Sigmoid colon (tissue), 7 donors: ENCODE measurements around the gene TACSTD2. TPM values are rescaled to one million over a fixed set of nuclear protein-coding genes. Genes with fewer than 3 reads are reported as not detected.
A peak's percentile ranks its signal among the peaks of the same experiment; 100 is the strongest.

Experiments
- DNase-seq: peaks from one replicate; pipeline ENCODE4 v3.0.0-alpha.2; 2019
- H3K27ac ChIP-seq, 4 donors: fragments of 200-600 bp; sonication (generic); one replicate each; pipeline ENCODE4 v1.5.1; 2016 to 2019; ENCODE audit warnings: mild to moderate bottlenecking in 1 of 4
- H3K27me3 ChIP-seq, 3 donors: fragments of 200-600 bp; sonication (generic); one replicate each; pipeline ENCODE4 v1.5.1; 2019; ENCODE audit warnings: mild to moderate bottlenecking in 1 of 3
- H3K36me3 ChIP-seq, 4 donors: fragments of 200-600 bp; sonication (generic); one replicate each; pipeline ENCODE4 v1.5.1; 2016 to 2019
- H3K4me1 ChIP-seq, 4 donors: fragments of 200-600 bp; sonication (generic); one replicate each; pipeline ENCODE4 v1.5.1; 2017 to 2019
- H3K4me3 ChIP-seq, 4 donors: fragments of 200-600 bp; sonication (generic); one replicate each; pipeline ENCODE4 v1.5.1; 2017 to 2019; ENCODE audit warnings: mild to moderate bottlenecking in 2 of 4, moderate library complexity in 1 of 4
- H3K9me3 ChIP-seq, 4 donors: fragments of 200-600 bp in 3 of 4; sonication (generic) in 3 of 4; one replicate each; pipeline versions ENCODE4 v1.5.1 to v1.6.1; 2013 to 2019
- EP300 ChIP-seq, 4 donors: sonication (generic); formaldehyde crosslinking; IDR thresholded peaks; one replicate each; pipeline ENCODE4 v1.6.1; 2017; ENCODE audit warnings: antibody characterized with exemption in 4 of 4
- POLR2A ChIP-seq, 2 donors: fragments of 450-650 bp; IDR thresholded peaks; one replicate each; pipeline ENCODE4 v1.6.1; 2016; ENCODE audit warnings: antibody characterized with exemption in 2 of 2, mild to moderate bottlenecking in 2 of 2, moderate library complexity in 2 of 2
- POLR2AphosphoS5 ChIP-seq, 4 donors: sonication (generic); formaldehyde crosslinking; IDR thresholded peaks; one replicate each; pipeline ENCODE4 v1.6.1; 2017; ENCODE audit warnings: antibody characterized with exemption in 4 of 4
- whole genome bisulfite sequencing, 2 donors: extraction: QIAGEN DNeasy Blood & Tissue Kit; methylation state at CpG; one replicate each; pipeline ENCODE4 v1.1.7; 2013; 5-methylcytosine and 5-hydroxymethylcytosine counted together
- intact Hi-C: fragments of 100-400 bp; cut with DNase I; formaldehyde crosslinking; loops from one replicate; pipeline ENCODE4 v1.15.1; 2023
- polyA plus RNA-seq, 3 donors: library from polyadenylated mRNA; stranded (reverse); fragments of 200-250 nt; gene quantifications; one replicate each; pipeline ENCODE4 v1.2.3, GENCODE V29; 2013
- total RNA-seq, 4 donors: library from RNA; depleted of rRNA; stranded (reverse); fragments of >200 nt; gene quantifications; one replicate each; pipeline ENCODE4 v1.1.0, GENCODE V29; 2016
- TF ChIP-seq, protein P1 (sequence below), 4 experiments: fragments of 450-650 bp in 3 of 4; fragments of 200-600 bp in 1 of 4; IDR thresholded peaks; one replicate each; pipeline ENCODE4 v1.5.1; 2016 to 2019; ENCODE audit warnings: antibody characterized with exemption in 4 of 4, mild to moderate bottlenecking in 3 of 4, moderate library complexity in 2 of 4
- donor health status: healthy with polysubstance abuse.
- donor health status: Bipolar disorder and iron deficiency.
- donor health status: healthy.

TACSTD2 gene
- total and polyA plus RNA-seq, 7 donors: 0.54 to 1.9 (median 0.71) TPM; not detected in 2

DNA sequence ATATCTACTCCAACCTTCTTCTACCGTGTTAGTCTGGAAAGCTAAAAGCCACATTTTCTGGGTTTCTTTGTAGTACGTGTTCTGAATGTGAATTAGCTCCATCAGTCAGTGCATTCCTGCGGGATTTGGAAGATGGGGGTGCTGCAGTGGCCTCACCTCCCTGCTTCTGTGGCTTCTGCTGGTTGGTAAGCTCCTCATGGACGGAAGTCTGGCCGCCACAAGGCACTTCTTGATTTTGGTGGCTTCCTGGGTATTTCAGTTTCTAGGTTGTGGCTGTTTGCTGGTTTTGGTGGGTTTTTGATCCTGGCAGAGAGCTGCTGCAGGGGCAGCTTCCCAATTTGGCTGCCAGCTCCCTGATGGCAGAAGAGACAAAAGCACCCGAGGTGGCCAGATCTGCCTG is 20.9 kb upstream of the TACSTD2 start:
- WGBS, 2 donors: 59 to 84% methylated on average over 6 of the region's 6 CpGs
- Histone ChIP-seq H3K4me1 (peaks cover 0 to 22% (median 6%) of the 10 kb centered on the region in 4 donors), H3K9me3 (no peaks in the 10 kb centered on the region), H3K27ac (no peak overlapping the region), H3K36me3 (no peaks in the 10 kb centered on the region), H3K27me3 (no peaks in the 10 kb centered on the region), H3K4me3 (no peak overlapping the region)
- TF ChIP-seq EP300 (IDR thresholded peaks at IDR 0.05): no peak
- intact Hi-C loops: no loop called here
- DNase-seq: no peak

DNA sequence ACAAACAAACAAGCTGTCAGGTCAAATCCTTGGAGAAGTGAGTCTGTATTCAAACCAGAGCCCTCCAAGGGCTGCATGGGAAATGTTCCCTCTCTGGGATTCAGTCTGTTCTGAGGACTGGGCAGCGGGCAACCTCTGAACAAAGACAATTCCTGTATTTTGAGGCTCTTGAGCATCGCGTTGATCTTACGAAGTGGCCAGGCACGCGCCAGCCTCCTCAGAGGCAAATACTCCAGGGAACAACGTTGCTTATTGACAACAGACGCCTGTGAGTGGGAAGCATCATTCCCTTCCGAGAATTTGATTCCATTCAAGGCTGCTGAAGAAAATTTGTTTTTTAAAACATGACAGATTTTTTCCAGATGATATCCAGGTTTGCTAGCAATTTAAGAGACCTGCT is 20.0 kb upstream of the TACSTD2 start:
- DNase-seq: no peak
- peaks cover 0 to 31% (median 16%) of the 10 kb centered on the region in 4 donors for H3K4me1 ChIP-seq
- no peaks in the 10 kb centered on the region for H3K9me3 ChIP-seq
- no peaks in the 10 kb centered on the region for H3K36me3 ChIP-seq
- TF ChIP-seq EP300 (IDR thresholded peaks at IDR 0.05) (no peak), POLR2A (IDR thresholded peaks at IDR 0.05) (no peak), POLR2AphosphoS5 (IDR thresholded peaks at IDR 0.05) (no peak)
- TF ChIP-seq, protein P1, sequence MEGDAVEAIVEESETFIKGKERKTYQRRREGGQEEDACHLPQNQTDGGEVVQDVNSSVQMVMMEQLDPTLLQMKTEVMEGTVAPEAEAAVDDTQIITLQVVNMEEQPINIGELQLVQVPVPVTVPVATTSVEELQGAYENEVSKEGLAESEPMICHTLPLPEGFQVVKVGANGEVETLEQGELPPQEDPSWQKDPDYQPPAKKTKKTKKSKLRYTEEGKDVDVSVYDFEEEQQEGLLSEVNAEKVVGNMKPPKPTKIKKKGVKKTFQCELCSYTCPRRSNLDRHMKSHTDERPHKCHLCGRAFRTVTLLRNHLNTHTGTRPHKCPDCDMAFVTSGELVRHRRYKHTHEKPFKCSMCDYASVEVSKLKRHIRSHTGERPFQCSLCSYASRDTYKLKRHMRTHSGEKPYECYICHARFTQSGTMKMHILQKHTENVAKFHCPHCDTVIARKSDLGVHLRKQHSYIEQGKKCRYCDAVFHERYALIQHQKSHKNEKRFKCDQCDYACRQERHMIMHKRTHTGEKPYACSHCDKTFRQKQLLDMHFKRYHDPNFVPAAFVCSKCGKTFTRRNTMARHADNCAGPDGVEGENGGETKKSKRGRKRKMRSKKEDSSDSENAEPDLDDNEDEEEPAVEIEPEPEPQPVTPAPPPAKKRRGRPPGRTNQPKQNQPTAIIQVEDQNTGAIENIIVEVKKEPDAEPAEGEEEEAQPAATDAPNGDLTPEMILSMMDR (IDR thresholded peaks at IDR 0.05): no peak
- no peaks in the 10 kb centered on the region for H3K27me3 ChIP-seq
- WGBS, 2 donors: 71 to 76% methylated on average over 9 of the region's 9 CpGs
- intact Hi-C loops: no loop called here
- H3K27ac ChIP-seq: peak overlapping the region in 2 of 4 donors; percentile 27 to 59
- no peak overlapping the region for H3K4me3 ChIP-seq

DNA sequence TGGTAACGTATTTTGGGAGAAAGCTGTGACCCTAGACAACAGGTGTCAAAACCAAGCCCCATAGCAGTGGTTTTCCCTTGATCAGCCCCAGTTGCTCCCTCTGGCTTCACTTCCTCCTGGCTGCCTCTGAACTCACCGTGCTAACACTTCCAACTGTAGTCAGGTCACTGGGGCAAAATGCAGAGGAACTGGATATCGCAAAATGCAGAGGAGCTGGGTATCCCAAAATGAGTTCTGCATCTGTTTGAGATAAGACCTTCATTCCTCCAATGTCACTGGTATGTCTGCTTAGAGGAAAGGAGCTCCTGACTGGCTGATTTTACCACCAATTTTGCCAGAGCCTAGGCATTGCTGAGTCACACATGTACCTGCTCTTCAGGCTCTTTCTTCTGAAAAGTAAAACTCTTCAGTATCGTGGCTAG is 19.6 kb upstream of the TACSTD2 start:
- Histone ChIP-seq H3K4me3 (no peak overlapping the region), H3K4me1 (peaks cover 0 to 36% (median 20%) of the 10 kb centered on the region in 4 donors), H3K36me3 (no peaks in the 10 kb centered on the region), H3K27me3 (no peaks in the 10 kb centered on the region), H3K9me3 (no peaks in the 10 kb centered on the region), H3K27ac (peak overlapping the region in 2 of 4 donors; percentile 27 to 59)
- TF ChIP-seq EP300 (IDR thresholded peaks at IDR 0.05): no peak
- TF ChIP-seq POLR2AphosphoS5 (IDR thresholded peaks at IDR 0.05): no peak
- TF ChIP-seq, protein P1 (IDR thresholded peaks at IDR 0.05): no peak
- WGBS, 2 donors: 40% methylated on average over 4 of the region's 4 CpGs
- no peak for DNase-seq
- intact Hi-C loops: no loop called here

DNA sequence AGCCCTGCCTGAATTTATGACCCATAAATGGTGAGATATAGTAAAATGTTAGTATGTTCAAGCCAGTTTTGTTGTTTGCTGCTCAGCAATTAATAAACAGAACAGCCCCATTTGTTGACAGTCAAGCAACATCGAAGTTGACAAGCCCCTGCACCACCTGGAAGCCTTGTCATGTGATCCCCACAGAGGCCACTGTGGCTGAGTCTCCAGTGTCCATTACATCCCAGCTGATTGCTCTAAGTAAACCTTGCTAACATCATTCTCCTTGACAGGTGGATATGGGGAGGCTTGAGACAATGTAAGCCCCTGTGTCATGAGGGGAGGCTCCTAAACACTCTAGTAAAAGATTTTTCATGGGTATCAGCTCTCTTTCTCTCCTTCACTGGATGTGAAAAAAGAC is 17.5 kb upstream of the TACSTD2 start:
- 38 to 64% methylated on average over 1 of the region's 1 CpG for WGBS, 2 donors

DNA sequence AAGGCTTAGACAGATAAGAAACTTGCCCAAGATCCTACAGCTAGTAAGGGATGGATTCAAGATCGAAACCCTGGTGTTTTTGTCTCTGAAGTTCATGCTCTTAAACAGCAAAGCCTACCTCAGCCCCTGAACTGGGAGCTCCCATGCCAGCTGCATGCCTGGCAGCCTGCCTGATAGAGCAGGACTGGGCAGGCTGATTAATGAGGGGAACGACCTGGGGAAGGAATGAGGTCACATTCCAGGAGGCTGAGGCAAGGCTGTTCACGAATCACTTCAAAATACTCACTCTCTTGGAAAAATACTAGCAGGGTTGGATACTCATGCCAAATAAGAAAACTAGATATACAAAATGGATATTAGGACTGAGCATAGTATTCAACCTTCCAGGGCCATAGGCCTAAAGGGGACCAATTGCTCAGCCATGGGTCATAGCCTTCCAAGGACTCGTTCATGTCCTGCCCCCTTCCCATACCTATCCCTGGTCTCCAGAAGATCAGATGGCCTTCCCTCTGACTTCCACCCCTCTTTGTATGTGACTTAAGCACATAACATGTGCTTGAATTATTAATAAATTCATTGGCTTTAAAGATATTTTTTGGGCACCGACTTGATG is 15.6 kb upstream of the TACSTD2 start:
- no peak for TF ChIP-seq EP300 (IDR thresholded peaks at IDR 0.05)
- TF ChIP-seq POLR2AphosphoS5 (IDR thresholded peaks at IDR 0.05): peak in 2 of 4 donors; percentile 28 to 50
- peak; percentile 69 for DNase-seq
- Histone ChIP-seq H3K27ac (peak overlapping the region in 3 of 4 donors; percentile 38 to 79 (median 72)), H3K27me3 (no peaks in the 10 kb centered on the region), H3K4me1 (peaks cover 0 to 36% (median 22%) of the 10 kb centered on the region in 4 donors), H3K36me3 (no peaks in the 10 kb centered on the region), H3K4me3 (no peak overlapping the region), H3K9me3 (no peaks in the 10 kb centered on the region)
- intact Hi-C loops: no loop called here
- 61 to 67% methylated on average over 5 of the region's 5 CpGs for WGBS, 2 donors

More for the DNA sequence above, 17.5 kb upstream of the TACSTD2 start:
- H3K4me3 ChIP-seq: no peak overlapping the region
- H3K27ac ChIP-seq: no peak overlapping the region
- no peaks in the 10 kb centered on the region for H3K9me3 ChIP-seq
- DNase-seq: no peak
- TF ChIP-seq, protein P1 (IDR thresholded peaks at IDR 0.05): no peak
- TF ChIP-seq EP300 (IDR thresholded peaks at IDR 0.05): no peak
- no peak for TF ChIP-seq POLR2A (IDR thresholded peaks at IDR 0.05)
- no peak for TF ChIP-seq POLR2AphosphoS5 (IDR thresholded peaks at IDR 0.05)
- H3K4me1 ChIP-seq: peaks cover 0 to 41% (median 22%) of the 10 kb centered on the region in 4 donors
- H3K27me3 ChIP-seq: no peaks in the 10 kb centered on the region
- H3K36me3 ChIP-seq: no peaks in the 10 kb centered on the region
- intact Hi-C loops: no loop called here

DNA sequence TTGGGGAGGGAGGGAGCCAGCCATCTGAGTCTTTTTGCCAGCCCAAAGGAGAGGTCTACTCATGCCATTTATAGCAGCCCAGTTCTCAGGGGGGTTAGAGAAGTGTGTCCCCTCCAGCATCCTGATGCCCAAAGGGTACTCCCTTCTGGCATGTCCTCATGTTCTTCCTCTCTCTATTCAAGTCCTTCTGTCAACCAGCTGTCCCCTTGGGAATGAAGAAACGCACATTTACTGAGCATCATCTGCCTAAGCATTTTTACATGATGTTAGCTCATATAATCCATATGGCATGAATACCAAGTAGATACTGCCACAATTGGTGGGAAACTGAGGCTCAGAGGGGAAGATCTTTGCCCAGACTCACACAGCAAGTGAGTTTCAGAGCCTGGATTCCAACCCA is 14.8 kb upstream of the TACSTD2 start:
- H3K27ac ChIP-seq: peak overlapping the region in 3 of 4 donors; percentile 38 to 79 (median 72)
- no peak for DNase-seq
- WGBS, 2 donors: 86 to 92% methylated on average over 1 of the region's 1 CpG
- H3K36me3 ChIP-seq: no peaks in the 10 kb centered on the region
- H3K4me1 ChIP-seq: peaks cover 0 to 28% (median 18%) of the 10 kb centered on the region in 4 donors
- H3K9me3 ChIP-seq: no peaks in the 10 kb centered on the region
- no peaks in the 10 kb centered on the region for H3K27me3 ChIP-seq
- H3K4me3 ChIP-seq: no peak overlapping the region
- TF ChIP-seq POLR2AphosphoS5 (IDR thresholded peaks at IDR 0.05) (no peak), POLR2A (IDR thresholded peaks at IDR 0.05) (no peak), EP300 (IDR thresholded peaks at IDR 0.05) (no peak)
- TF ChIP-seq, protein P1 (IDR thresholded peaks at IDR 0.05): no peak
- intact Hi-C loops: no loop called here
